ENCODE measurements around the gene FKBP11.
"Not testable (repeated sequence)": the region's sequence is repeated elsewhere in the genome, so short reads cannot be mapped to it uniquely, and the experiment has no call there.

Gene FKBP11

DNA sequence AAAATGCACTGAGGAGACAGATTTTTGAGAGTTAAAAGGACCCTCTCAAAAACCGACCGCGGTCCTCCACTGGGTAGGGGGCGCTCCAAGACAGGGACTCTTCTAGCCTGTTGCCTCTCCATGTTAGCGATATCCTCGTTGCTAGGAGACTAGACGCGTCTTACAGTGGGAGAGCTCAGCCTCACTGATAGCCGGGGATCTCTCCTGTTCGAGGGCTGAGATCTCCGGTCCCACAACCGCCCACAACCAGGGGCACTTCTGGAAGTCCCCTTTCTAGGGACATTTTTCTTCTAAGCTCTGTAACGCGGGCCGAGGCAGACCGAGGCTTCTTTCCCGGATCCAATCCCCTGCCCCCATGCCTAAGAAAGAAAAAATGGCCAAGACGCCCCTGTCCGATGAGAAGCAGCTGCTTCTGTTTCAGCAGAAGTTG lies 21.3 kb downstream of the FKBP11 start:
- peak; percentile 88 for DNase-seq

DNA sequence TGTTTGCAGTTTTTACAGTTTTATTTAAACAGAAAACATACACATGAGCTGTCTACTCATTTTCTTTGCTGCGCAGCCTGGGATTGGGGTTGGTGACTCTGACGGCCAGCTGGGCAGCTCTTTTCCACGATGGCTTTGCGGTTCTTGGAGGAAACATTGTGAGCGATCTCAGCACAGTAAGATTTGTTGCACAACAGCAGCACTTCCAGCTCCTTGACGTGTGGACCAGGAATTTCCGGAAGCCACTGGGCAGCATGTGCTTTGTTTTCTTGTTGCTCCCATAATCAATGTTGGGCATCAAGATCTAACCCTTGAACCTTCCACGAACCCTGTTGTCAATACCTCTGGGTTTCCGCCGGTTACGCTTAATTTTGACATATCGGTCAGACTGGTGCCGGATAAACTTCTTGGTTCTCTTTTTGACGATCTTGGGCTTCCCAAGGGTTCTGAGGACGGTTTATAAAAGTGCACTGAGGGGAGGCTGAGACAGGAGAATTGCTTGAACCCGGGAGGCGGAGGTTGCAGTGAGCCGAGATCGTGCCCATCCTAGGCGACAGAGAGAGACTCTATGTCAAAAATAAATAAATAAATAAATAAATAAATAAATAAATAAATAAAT lies 21.8 kb downstream of the FKBP11 start:
- no peak for DNase-seq

DNA sequence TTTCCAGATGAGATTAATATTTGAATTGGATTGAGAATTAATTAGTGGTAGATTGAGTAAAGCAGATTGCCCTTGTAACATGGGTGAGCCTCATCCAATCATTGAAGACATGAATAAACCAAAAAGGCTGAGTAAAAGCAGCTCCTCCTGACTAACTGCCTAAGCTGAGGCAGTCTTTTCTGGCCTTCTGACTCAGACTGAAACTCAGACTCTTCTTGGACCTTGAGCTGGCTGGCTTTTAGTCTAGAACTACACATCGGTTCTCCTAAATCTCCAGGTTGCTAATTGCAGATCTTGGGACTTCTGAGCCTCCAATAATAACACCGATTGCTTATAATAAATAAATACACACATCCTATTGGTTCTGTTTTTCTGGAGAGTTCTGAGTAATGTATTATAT lies 24.0 kb downstream of the FKBP11 start:
- DNase-seq = no peak

- DNase-seq = no peak
Observed at GRCh38 chr12:48899651-48900050, 25.6 kb downstream of the FKBP11 start.

DNA sequence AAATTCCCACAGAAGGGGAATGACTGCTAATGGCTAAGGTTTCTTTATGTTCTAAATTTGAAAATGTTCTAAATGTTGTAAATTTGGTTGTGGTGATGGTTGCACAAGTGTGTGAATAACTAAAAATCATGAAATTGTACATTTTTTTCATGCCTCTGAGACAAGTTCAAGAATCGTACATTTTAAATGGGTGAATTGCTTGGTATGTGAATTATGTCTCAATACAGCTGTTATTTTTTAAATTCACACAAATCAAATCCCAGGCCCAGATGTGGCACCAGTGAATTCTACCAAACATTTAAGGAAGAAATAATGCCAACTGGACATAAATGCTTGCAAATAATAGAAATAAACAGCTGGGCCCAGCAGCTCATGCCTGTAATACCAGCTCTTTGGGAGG lies 31.0 kb downstream of the FKBP11 start:
- DNase-seq = no peak

DNA sequence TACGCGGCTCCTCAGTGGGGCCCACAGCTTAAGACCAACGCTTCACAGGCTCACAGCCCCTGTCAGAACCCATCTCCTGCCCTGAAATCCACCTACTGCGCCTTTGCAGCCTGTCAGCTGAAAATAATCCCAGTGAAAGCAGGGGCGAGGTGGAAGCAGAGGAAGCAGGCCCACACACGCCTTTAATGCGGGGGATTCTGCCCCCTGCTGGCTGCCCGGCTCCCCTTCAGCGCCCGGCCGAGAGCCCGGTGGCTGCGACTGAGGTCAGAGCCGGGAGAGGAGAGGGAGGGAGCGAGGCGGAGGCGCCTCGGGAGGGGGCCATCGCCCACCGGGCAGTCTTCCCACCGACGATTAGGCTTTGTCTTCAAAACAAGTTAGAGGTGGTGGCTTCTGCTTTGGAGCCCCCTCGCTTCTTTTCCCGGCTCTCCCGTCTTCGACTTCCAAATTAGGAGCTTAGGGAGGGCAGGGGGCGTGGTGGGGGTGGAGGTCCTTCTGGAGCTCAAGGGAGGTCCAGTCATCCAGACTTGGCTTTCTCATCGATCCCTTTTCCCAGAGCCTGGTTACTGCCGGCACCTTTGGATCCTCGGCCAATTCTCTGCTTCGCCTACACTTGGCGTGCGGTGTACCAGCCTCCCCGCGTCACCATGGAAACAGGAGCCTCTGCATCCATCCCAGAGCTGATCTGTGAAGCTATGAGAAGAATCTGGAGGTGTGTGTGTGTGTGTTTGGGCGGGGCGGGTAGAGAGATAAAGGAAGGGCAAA lies 34.5 kb downstream of the FKBP11 start:
- peak; percentile 84 for DNase-seq

DNA sequence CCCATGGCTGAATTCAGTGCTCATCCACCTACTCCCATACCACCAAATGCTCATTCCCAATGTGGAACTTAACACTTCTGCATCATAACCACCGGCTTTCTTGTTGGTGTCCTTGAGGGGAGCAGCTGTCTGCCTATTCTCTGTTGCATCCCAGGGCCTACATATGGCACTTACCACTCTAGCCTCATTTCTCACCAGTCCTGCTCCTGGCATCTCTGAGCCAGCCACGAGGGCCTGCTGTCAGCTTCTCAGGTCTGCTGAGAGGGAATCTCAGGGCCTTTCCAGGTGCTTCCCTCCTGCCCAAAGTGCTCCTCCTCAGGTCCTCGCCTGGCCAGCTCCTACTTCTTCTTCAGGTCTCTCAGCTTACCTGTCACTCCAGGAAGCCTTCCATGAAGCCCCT lies 35.6 kb downstream of the FKBP11 start:
- DNase-seq = no peak

- no peak for DNase-seq
Observed at GRCh38 chr12:48883305-48884161, 41.8 kb downstream of the FKBP11 start.

- DNase-seq = no peak
Observed at GRCh38 chr12:48882972-48883304, 42.4 kb downstream of the FKBP11 start.

DNA sequence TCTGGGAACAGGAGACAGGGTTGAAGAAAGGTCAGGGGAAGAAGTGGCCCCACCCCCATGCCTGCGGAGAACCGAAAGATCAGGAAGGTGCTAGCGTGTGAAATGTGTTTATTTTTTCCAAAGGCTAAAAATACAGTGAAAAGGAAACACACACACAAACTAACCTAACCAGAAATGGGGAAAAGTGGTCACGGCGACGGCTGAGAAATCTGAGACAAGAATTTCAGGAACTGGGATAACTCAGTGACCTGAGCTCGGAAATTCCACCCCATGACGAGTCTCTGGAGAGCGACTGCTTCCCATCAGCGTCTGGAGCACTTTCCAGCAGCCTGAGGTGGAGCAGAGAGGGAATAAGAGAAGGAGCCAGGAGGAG lies 43.0 kb downstream of the FKBP11 start:
- DNase-seq = no peak

- DNase-seq = no peak
Observed at GRCh38 chr12:48881686-48882314, 43.5 kb downstream of the FKBP11 start.

GRCh38 chr12:48880647-48881046 lies 44.6 kb downstream of the FKBP11 start:
- DNase-seq = no peak

- no peak for DNase-seq
Observed at GRCh38 chr12:48878548-48878947, 46.7 kb downstream of the FKBP11 start.

GRCh38 chr12:48875944-48876515 lies 49.3 kb downstream of the FKBP11 start:
- DNase-seq = no peak

- DNase-seq = not testable (repeated sequence)
Observed at GRCh38 chr12:48873534-48873933, 51.8 kb downstream of the FKBP11 start.

DNA sequence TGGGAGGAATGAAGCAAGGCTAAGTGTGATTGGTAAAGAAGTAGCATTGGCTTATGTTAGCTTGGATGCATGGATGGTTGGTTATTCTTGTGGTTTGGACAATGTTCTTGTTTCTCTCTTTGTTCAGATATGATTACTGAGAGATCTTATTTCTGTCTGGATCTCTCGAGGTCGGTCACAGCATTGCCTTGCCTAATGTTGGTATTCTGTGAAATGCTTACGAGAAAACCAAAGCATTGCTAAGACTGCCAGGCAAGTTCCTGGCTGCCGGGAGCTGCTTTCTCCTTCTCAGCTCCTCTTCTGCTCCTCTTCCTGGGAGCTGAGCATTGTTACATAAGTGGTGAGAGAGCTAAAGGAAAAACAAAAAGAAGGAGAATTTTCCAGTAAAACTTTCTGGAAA lies 52.2 kb downstream of the FKBP11 start:
- DNase-seq = no peak
